ENCODE measurements around the gene BPIFB3. TPM values are rescaled to one million over a fixed set of nuclear protein-coding genes. Genes with fewer than 3 reads are reported as not detected.

Gene BPIFB3
- total RNA-seq, 4 donors from 2014 or later, result not detected

GRCh38 chr20:33091147-33091546, 37.4 kb downstream of the BPIFB3 start:
- no peak overlapping the region for H3K27ac ChIP-seq
- no peaks in the 10 kb centered on the region for H3K9me3 ChIP-seq
- no peaks in the 10 kb centered on the region for H3K4me1 ChIP-seq
- no peak overlapping the region for H3K4me3 ChIP-seq
- intact Hi-C loops (cut with DNase I; ENCODE audit: low total_unique reads), result no loop called here
- H3K36me3 ChIP-seq, result no peaks in the 10 kb centered on the region
- H3K27me3 ChIP-seq, result no peaks in the 10 kb centered on the region
- TF ChIP-seq POLR2A (IDR thresholded peaks at IDR 0.05), result no peak
- no peak for TF ChIP-seq CTCF (IDR thresholded peaks at IDR 0.05)
- no peak for DNase-seq

- H3K9me3 ChIP-seq, result no peaks in the 10 kb centered on the region
- no peaks in the 10 kb centered on the region for H3K36me3 ChIP-seq
- H3K27me3 ChIP-seq, result no peaks in the 10 kb centered on the region
- intact Hi-C loops (cut with DNase I; ENCODE audit: low total_unique reads), result no loop called here
- DNase-seq, result no peak
- H3K27ac ChIP-seq, result no peak overlapping the region
- TF ChIP-seq CTCF (IDR thresholded peaks at IDR 0.05) (no peak), POLR2A (IDR thresholded peaks at IDR 0.05) (no peak)
- no peak overlapping the region for H3K4me3 ChIP-seq
- no peaks in the 10 kb centered on the region for H3K4me1 ChIP-seq
Observed at GRCh38 chr20:33091693-33092092, 38.0 kb downstream of the BPIFB3 start.

- no peak for DNase-seq
- intact Hi-C loops (cut with DNase I; ENCODE audit: low total_unique reads), result no loop called here
- no peak overlapping the region for H3K4me3 ChIP-seq
- H3K4me1 ChIP-seq, result no peaks in the 10 kb centered on the region
- H3K27me3 ChIP-seq, result no peaks in the 10 kb centered on the region
- no peaks in the 10 kb centered on the region for H3K9me3 ChIP-seq
- H3K36me3 ChIP-seq, result no peaks in the 10 kb centered on the region
- no peak overlapping the region for H3K27ac ChIP-seq
- TF ChIP-seq POLR2A (IDR thresholded peaks at IDR 0.05) (no peak), CTCF (IDR thresholded peaks at IDR 0.05) (no peak)
Observed at GRCh38 chr20:33092361-33092760, 38.7 kb downstream of the BPIFB3 start.

GRCh38 chr20:33093074-33093473, 39.4 kb downstream of the BPIFB3 start:
- no peak for DNase-seq
- no peak for TF ChIP-seq CTCF (IDR thresholded peaks at IDR 0.05)
- TF ChIP-seq POLR2A (IDR thresholded peaks at IDR 0.05), result no peak
- Histone ChIP-seq H3K4me1 (no peaks in the 10 kb centered on the region), H3K36me3 (no peaks in the 10 kb centered on the region), H3K27ac (no peak overlapping the region), H3K9me3 (no peaks in the 10 kb centered on the region), H3K4me3 (no peak overlapping the region), H3K27me3 (no peaks in the 10 kb centered on the region)
- intact Hi-C loops (cut with DNase I; ENCODE audit: low total_unique reads), result no loop called here

GRCh38 chr20:33093582-33093981, 39.9 kb downstream of the BPIFB3 start:
- Histone ChIP-seq H3K4me3 (no peak overlapping the region), H3K27me3 (no peaks in the 10 kb centered on the region), H3K4me1 (no peaks in the 10 kb centered on the region), H3K27ac (no peak overlapping the region), H3K9me3 (no peaks in the 10 kb centered on the region), H3K36me3 (no peaks in the 10 kb centered on the region)
- intact Hi-C loops (cut with DNase I; ENCODE audit: low total_unique reads), result no loop called here
- no peak for DNase-seq
- no peak for TF ChIP-seq POLR2A (IDR thresholded peaks at IDR 0.05)
- no peak for TF ChIP-seq CTCF (IDR thresholded peaks at IDR 0.05)

Data from uterus (tissue), 4 donors.